HTR-8/SVneo (cell line): ENCODE results near the gene CCDC54.
"Not testable (repeated sequence)": the region's sequence is repeated elsewhere in the genome, so short reads cannot be mapped to it uniquely, and the experiment has no call there.

Experiments
- DNase-seq: peaks from one replicate; pipeline ENCODE4 v3.0.0; 2011; ENCODE audit warnings: low spot score, mixed read lengths; ENCODE audit not compliant: insufficient read length
- FAIRE-seq: peaks from 2 replicates; lab custom pipeline; 2011; peaks lifted over from hg19 to GRCh38; lab: Jason Lieb, UNC

CCDC54 gene

GRCh38 chr3:107377151-107377550, at the start of gene CCDC54:
TSS of gene CCDC54 (plus strand) at chr3:107377439. CDS start at chr3:107377588, 149 bp downstream.
- no peak for FAIRE-seq
- no peak for DNase-seq

GRCh38 chr3:107328069-107328468, 49.2 kb upstream of the CCDC54 start:
- FAIRE-seq (no peak), DNase-seq (no peak)

GRCh38 chr3:107329088-107329487, 48.2 kb upstream of the CCDC54 start:
- FAIRE-seq (no peak), DNase-seq (no peak)

GRCh38 chr3:107339690-107340089, 37.5 kb upstream of the CCDC54 start:
- DNase-seq, FAIRE-seq: not testable (repeated sequence)

GRCh38 chr3:107344722-107345121, 32.5 kb upstream of the CCDC54 start:
- FAIRE-seq: no peak

GRCh38 chr3:107345822-107346405, 31.3 kb upstream of the CCDC54 start:
- FAIRE-seq: no peak
- DNase-seq: no peak

More at GRCh38 chr3:107344722-107345121, 32.5 kb upstream of the CCDC54 start:
- no peak for DNase-seq

GRCh38 chr3:107346564-107346963, 30.7 kb upstream of the CCDC54 start:
- no peak for DNase-seq
- no peak for FAIRE-seq

GRCh38 chr3:107347751-107348150, 29.5 kb upstream of the CCDC54 start:
- no peak for FAIRE-seq
- no peak for DNase-seq

GRCh38 chr3:107356706-107357105, 20.5 kb upstream of the CCDC54 start:
- DNase-seq (no peak), FAIRE-seq (no peak)

GRCh38 chr3:107361633-107362032, 15.6 kb upstream of the CCDC54 start:
- no peak for FAIRE-seq
- no peak for DNase-seq

- FAIRE-seq (no peak), DNase-seq (no peak)
Observed at GRCh38 chr3:107365051-107365450, 12.2 kb upstream of the CCDC54 start.

GRCh38 chr3:107366766-107367165, 10.5 kb upstream of the CCDC54 start:
- FAIRE-seq (peak; percentile 52), DNase-seq (no peak)

- FAIRE-seq (no peak), DNase-seq (peak; percentile 48)
Observed at GRCh38 chr3:107367353-107367752, 9.9 kb upstream of the CCDC54 start.

- no peak for FAIRE-seq
- no peak for DNase-seq
Observed at GRCh38 chr3:107368654-107369398, 8.4 kb upstream of the CCDC54 start.

- DNase-seq (no peak), FAIRE-seq (no peak)
Observed at GRCh38 chr3:107369791-107370190, 7.4 kb upstream of the CCDC54 start.

- no peak for DNase-seq
- FAIRE-seq: no peak
Observed at GRCh38 chr3:107370907-107371306, 6.3 kb upstream of the CCDC54 start.

- FAIRE-seq (no peak), DNase-seq (no peak)
Observed at GRCh38 chr3:107372506-107372905, 4.7 kb upstream of the CCDC54 start.

- no peak for FAIRE-seq
- DNase-seq: no peak
Observed at GRCh38 chr3:107373896-107374295, 3.3 kb upstream of the CCDC54 start.

GRCh38 chr3:107375682-107376081, 1.6 kb upstream of the CCDC54 start:
- DNase-seq (no peak), FAIRE-seq (no peak)

GRCh38 chr3:107382631-107383030, 5.4 kb downstream of the CCDC54 start:
- FAIRE-seq: no peak
- DNase-seq: no peak

GRCh38 chr3:107384428-107384827, 7.2 kb downstream of the CCDC54 start:
- DNase-seq: no peak

GRCh38 chr3:107384907-107385306, 7.7 kb downstream of the CCDC54 start:
- FAIRE-seq (no peak), DNase-seq (no peak)

More at GRCh38 chr3:107384428-107384827, 7.2 kb downstream of the CCDC54 start:
- FAIRE-seq: no peak
